GM21526 (cell line): ENCODE measurements around the gene SLC25A1.

Experiments
- ATAC-seq: cut with Tn5 transposase; IDR thresholded peaks from one replicate; pipeline ENCODE4 v1.9.1; 2021; ENCODE audit warnings: moderate library complexity; ENCODE audit not compliant: unreplicated experiment, low FRiP score

The SLC25A1 gene

GRCh38 chr22:19143967-19144400 is 34.6 kb downstream of the SLC25A1 start:
- ATAC-seq: no peak

- ATAC-seq: no peak
Measured at GRCh38 chr22:19143212-19143611, 35.3 kb downstream of the SLC25A1 start.

GRCh38 chr22:19142394-19142793 is 36.1 kb downstream of the SLC25A1 start:
- no peak for ATAC-seq

GRCh38 chr22:19139974-19140373 is 38.6 kb downstream of the SLC25A1 start:
- no peak for ATAC-seq

GRCh38 chr22:19139001-19139356 is 39.6 kb downstream of the SLC25A1 start:
- no peak for ATAC-seq

GRCh38 chr22:19138217-19139000 is 40.1 kb downstream of the SLC25A1 start:
- ATAC-seq: no peak

- no peak for ATAC-seq
Measured at GRCh38 chr22:19137384-19138216, 40.9 kb downstream of the SLC25A1 start.

GRCh38 chr22:19136915-19137314 is 41.6 kb downstream of the SLC25A1 start:
- no peak for ATAC-seq

- no peak for ATAC-seq
Measured at GRCh38 chr22:19134874-19135273, 43.7 kb downstream of the SLC25A1 start.

GRCh38 chr22:19134176-19134831 is 44.2 kb downstream of the SLC25A1 start:
- no peak for ATAC-seq

GRCh38 chr22:19133561-19133960 is 45.0 kb downstream of the SLC25A1 start:
- ATAC-seq: no peak

- ATAC-seq: no peak
Measured at GRCh38 chr22:19132693-19133400, 45.7 kb downstream of the SLC25A1 start.

GRCh38 chr22:19132153-19132552 is 46.4 kb downstream of the SLC25A1 start:
- no peak for ATAC-seq

- no peak for ATAC-seq
Measured at GRCh38 chr22:19131685-19132015, 46.9 kb downstream of the SLC25A1 start.

- ATAC-seq: no peak
Measured at GRCh38 chr22:19130959-19131684, 47.4 kb downstream of the SLC25A1 start, which contains the start of gene TSSK2. Gene TSSK2, plus strand, starts transcription at chr22:19131308. Its CDS starts 92 bp downstream, at chr22:19131400.

GRCh38 chr22:19129871-19130270 is 48.7 kb downstream of the SLC25A1 start:
- ATAC-seq: no peak

- ATAC-seq: no peak
Measured at GRCh38 chr22:19128946-19129727, 49.4 kb downstream of the SLC25A1 start.

- no peak for ATAC-seq
Measured at GRCh38 chr22:19128009-19128401, 50.5 kb downstream of the SLC25A1 start.

GRCh38 chr22:19127329-19128008 is 51.1 kb downstream of the SLC25A1 start:
- ATAC-seq: no peak
